CD4-positive, alpha-beta T cell (primary cell): ENCODE results near the gene TSPAN9. TPM values are rescaled to one million over a fixed set of nuclear protein-coding genes. Genes with fewer than 3 reads are reported as not detected.

ENCODE experiments used
- ATAC-seq: fragments of 200-7000 bp; cut with Tn5 transposase; one replicate; pipeline ENCODE4 v1.10.0; 2022; ENCODE audit warnings: mild to moderate bottlenecking; ENCODE audit not compliant: poor library complexity
- CTCF ChIA-PET: fragments of 350-600 bp; sonication (Branson Sonifier 250); formaldehyde crosslinking; loops from one replicate; lab custom pipeline; 2021; ENCODE audit warnings: antibody characterized with exemption, inconsistent platforms; lab: Charles Lee
- POLR2A ChIA-PET: fragments of 350-600 bp; sonication (Branson Sonifier 250); formaldehyde crosslinking; loops from one replicate; lab custom pipeline; 2021; ENCODE audit warnings: antibody characterized with exemption, inconsistent platforms; lab: Charles Lee
- DNase-seq, 14 experiments: peaks; one replicate each; pipeline ENCODE4 v3.0.0-alpha.2; 2013 to 2020; ENCODE audit warnings: mixed read lengths in 2 of 14
- H3K27ac ChIP-seq, 2 donors: one replicate each; pipeline versions ENCODE4 v1.5.1 to v1.7.0; 2013; ENCODE audit warnings: low read length in 2 of 2, low read depth in 1 of 2, mild to moderate bottlenecking in 1 of 2
- H3K27me3 ChIP-seq, 2 experiments: 1 replicate in 1 of 2; 2 replicates in 1 of 2; pipeline versions ENCODE4 v1.6.1 to v1.7.0; 2013; ENCODE audit warnings: low read length in 2 of 2, control low read depth in 1 of 2, mild to moderate bottlenecking in 1 of 2, moderate library complexity in 1 of 2; ENCODE audit not compliant: insufficient read depth in 2 of 2, control insufficient read depth in 1 of 2
- H3K36me3 ChIP-seq: one replicate; pipeline ENCODE4 v1.6.1; 2013; ENCODE audit warnings: low read length, control low read depth; ENCODE audit not compliant: insufficient read depth
- H3K4me1 ChIP-seq: one replicate; pipeline ENCODE4 v1.6.1; 2013; ENCODE audit warnings: low read length, control low read depth; ENCODE audit not compliant: insufficient read depth
- H3K4me3 ChIP-seq: one replicate; pipeline ENCODE4 v1.5.1; 2013; ENCODE audit warnings: mild to moderate bottlenecking, low read length, moderate library complexity
- H3K9me3 ChIP-seq, 2 experiments: 1 replicate in 1 of 2; 2 replicates in 1 of 2; pipeline versions ENCODE4 v1.6.1 to v1.7.0; 2013; ENCODE audit warnings: low read length in 2 of 2, mild to moderate bottlenecking in 2 of 2, control low read depth in 1 of 2, moderate library complexity in 1 of 2; ENCODE audit not compliant: control insufficient read depth in 1 of 2, insufficient read depth in 1 of 2
- H3K27ac Mint-ChIP-seq: one replicate; pipeline ENCODE4 v1.8.0; 2020; ENCODE audit warnings: mixed read lengths
- H3K27me3 Mint-ChIP-seq: one replicate; pipeline ENCODE4 v1.8.0; 2021; ENCODE audit warnings: mixed read lengths
- H3K36me3 Mint-ChIP-seq: one replicate; pipeline ENCODE4 v1.8.0; 2021; ENCODE audit warnings: low read depth, mixed read lengths
- H3K4me1 Mint-ChIP-seq: one replicate; pipeline ENCODE4 v1.8.0; 2021; ENCODE audit warnings: low read depth, mixed read lengths
- H3K4me3 Mint-ChIP-seq: one replicate; pipeline ENCODE4 v1.8.0; 2020; ENCODE audit warnings: mild to moderate bottlenecking, mixed read lengths
- H3K9me3 Mint-ChIP-seq: one replicate; pipeline ENCODE4 v1.8.0; 2020; ENCODE audit warnings: mixed read lengths
- CTCF ChIP-seq: fragments of 200-600 bp; IDR thresholded peaks from one replicate; pipeline ENCODE4 v1.8.0; 2022; ENCODE audit warnings: antibody characterized with exemption, mild to moderate bottlenecking
- intact Hi-C, 2 experiments: fragments of 100-400 bp; cut with DNase I in 1 of 2; cut with micrococcal nuclease in 1 of 2; formaldehyde crosslinking; loops; one replicate each; pipeline versions ENCODE4 v1.15.1 to v1.9.0; 2023 to 2025; cut with DNase I, micrococcal nuclease
- total RNA-seq, 174 experiments: library from RNA in 2 of 174; stranded (reverse) in 2 of 174; gene quantifications; one replicate each; pipeline ENCODE4 v1.2.3 and lab custom pipeline; 2021 to 2026

The TSPAN9 gene
- total RNA-seq, 2 experiments from 2014 or later: 0.82 to 1.3 TPM

- POLR2A ChIA-PET: interaction anchor here (0.8 kb wide), 1 partner anchor 36 kb away, joined by 4 read pairs; no protein-coding TSS in a partner anchor
- H3K4me3 Mint-ChIP-seq: no peak overlapping the region
These were observed 200.2 kb downstream of the TSPAN9 start for GRCh38 chr12:3277306-3277943.

GRCh38 chr12:3278681-3279414 lies 201.7 kb downstream of the TSPAN9 start:
- ATAC-seq (no peak), DNase-seq (no peak)
- Histone ChIP-seq H3K9me3 (peaks cover 0 to 4% of the 10 kb centered on the region in 2 experiments), H3K27ac (no peak overlapping the region), H3K27me3 (peaks cover 0 to 7% of the 10 kb centered on the region in 2 experiments), H3K4me3 (no peak overlapping the region), H3K4me1 (peaks cover 6% of the 10 kb centered on the region), H3K36me3 (no peaks in the 10 kb centered on the region)
- no peak overlapping the region for H3K4me3 Mint-ChIP-seq
- no peaks in the 10 kb centered on the region for H3K4me1 Mint-ChIP-seq
- TF ChIP-seq CTCF: no peak
- no peaks in the 10 kb centered on the region for H3K9me3 Mint-ChIP-seq
- H3K36me3 Mint-ChIP-seq: no peaks in the 10 kb centered on the region
- peaks cover 13% of the 10 kb centered on the region for H3K27me3 Mint-ChIP-seq
- ChIA-PET CTCF (no interaction called here), POLR2A (no interaction called here)
- H3K27ac Mint-ChIP-seq: no peak overlapping the region
- intact Hi-C loops: loop anchor here in 1 of 2 experiments (10.0 kb wide), 1 partner anchor 424 kb away; the partner anchor contains the start of gene TEX52

More at GRCh38 chr12:3277306-3277943, 200.2 kb downstream of the TSPAN9 start:
- Histone ChIP-seq H3K4me3 (no peak overlapping the region), H3K27ac (no peak overlapping the region), H3K27me3 (peaks cover 0 to 7% of the 10 kb centered on the region in 2 experiments), H3K9me3 (peaks cover 0 to 4% of the 10 kb centered on the region in 2 experiments), H3K36me3 (no peaks in the 10 kb centered on the region), H3K4me1 (peaks cover 6% of the 10 kb centered on the region)
- DNase-seq: no peak
- intact Hi-C loops: loop anchor here in 1 of 2 experiments (10.0 kb wide), 1 partner anchor 423 kb away; the partner anchor contains the start of gene TEX52
- CTCF ChIA-PET: no interaction called here
- no peak for TF ChIP-seq CTCF
- no peaks in the 10 kb centered on the region for H3K4me1 Mint-ChIP-seq
- H3K36me3 Mint-ChIP-seq: no peaks in the 10 kb centered on the region
- no peak overlapping the region for H3K27ac Mint-ChIP-seq
- no peaks in the 10 kb centered on the region for H3K9me3 Mint-ChIP-seq
- peaks cover 13% of the 10 kb centered on the region for H3K27me3 Mint-ChIP-seq
- ATAC-seq: no peak

- DNase-seq (no peak), ATAC-seq (no peak)
- no peak overlapping the region for H3K27ac ChIP-seq
- intact Hi-C loops: loop anchor here in 1 of 2 experiments (10.0 kb wide), 1 partner anchor 425 kb away; the partner anchor contains the start of gene TEX52
- TF ChIP-seq CTCF: no peak
- peaks cover 0 to 7% of the 10 kb centered on the region in 2 experiments for H3K27me3 ChIP-seq
- no peaks in the 10 kb centered on the region for H3K4me1 Mint-ChIP-seq
- no peaks in the 10 kb centered on the region for H3K9me3 Mint-ChIP-seq
- peaks cover 6% of the 10 kb centered on the region for H3K4me1 ChIP-seq
- H3K27ac Mint-ChIP-seq: no peak overlapping the region
- POLR2A ChIA-PET: no interaction called here
- CTCF ChIA-PET: no interaction called here
- no peaks in the 10 kb centered on the region for H3K36me3 ChIP-seq
- H3K27me3 Mint-ChIP-seq: peaks cover 13% of the 10 kb centered on the region
- peaks cover 0 to 4% of the 10 kb centered on the region in 2 experiments for H3K9me3 ChIP-seq
- H3K4me3 ChIP-seq: no peak overlapping the region
- no peaks in the 10 kb centered on the region for H3K36me3 Mint-ChIP-seq
- no peak overlapping the region for H3K4me3 Mint-ChIP-seq
These were observed 202.2 kb downstream of the TSPAN9 start for GRCh38 chr12:3279415-3279780.
